ENCODE measurements around the gene BRSK1. TPM values are rescaled to one million over a fixed set of nuclear protein-coding genes. Genes with fewer than 3 reads are reported as not detected.
A peak's percentile ranks its signal among the peaks of the same experiment; 100 is the strongest.

The BRSK1 gene
- total RNA-seq, 1 donor from 2014 or later = 223 TPM

DNA sequence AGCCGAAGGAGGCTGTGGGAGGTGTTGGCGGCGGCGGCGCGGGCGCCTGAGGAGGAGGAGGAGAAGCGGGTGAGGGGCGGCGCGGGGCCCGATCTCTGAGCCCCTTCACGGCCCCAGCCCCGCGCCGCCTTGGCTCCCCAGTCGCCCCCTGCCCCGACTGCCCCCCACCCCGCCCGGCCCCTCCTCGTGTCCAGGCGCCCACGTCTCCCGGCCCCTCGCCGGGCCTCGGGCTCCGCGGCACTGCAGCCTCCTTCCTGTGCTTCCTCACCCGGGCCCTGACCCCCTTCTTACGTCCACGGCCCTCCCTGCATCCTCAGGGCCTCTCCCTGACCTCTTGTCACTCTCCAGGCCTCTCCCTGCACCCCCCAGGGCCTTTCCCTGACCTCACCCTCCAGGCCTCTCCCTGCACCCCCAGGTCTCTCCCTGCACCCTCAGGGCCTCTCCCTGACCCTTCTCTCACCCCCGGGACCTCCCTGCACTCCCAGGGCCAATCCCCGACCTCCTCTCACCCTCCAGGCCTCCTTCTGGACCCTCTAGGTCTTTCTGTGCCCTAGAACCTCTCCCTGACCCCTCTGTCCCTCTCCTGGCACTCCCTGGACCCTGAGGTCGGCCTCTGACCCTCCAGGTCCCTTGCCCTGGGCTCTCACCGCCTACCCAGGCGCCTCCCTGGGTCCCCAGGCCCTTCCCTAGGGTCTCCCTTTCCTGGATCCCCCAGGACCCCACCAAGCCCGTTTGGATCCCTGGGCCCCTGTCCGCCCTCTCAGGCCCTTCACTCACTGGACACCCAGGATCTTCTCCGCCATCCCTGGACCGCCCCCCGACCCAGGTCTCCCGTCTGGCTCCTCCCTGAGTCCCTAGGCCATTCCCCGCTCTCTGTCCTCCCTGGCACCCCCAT, 56.3 kb downstream of the BRSK1 start:
- peak; percentile 54 for DNase-seq
- Mint-ChIP-seq H3K27me3 (ENCODE audit: unreplicated experiment) (peaks cover 21% of the 10 kb centered on the region), H3K36me3 (ENCODE audit: unreplicated experiment) (peaks cover 3% of the 10 kb centered on the region), H3K9me3 (ENCODE audit: unreplicated experiment) (peaks cover 14% of the 10 kb centered on the region), H3K27ac (ENCODE audit: unreplicated experiment) (peak overlapping the region; percentile 100), H3K4me3 (ENCODE audit: unreplicated experiment) (peak overlapping the region; percentile 91), H3K4me1 (ENCODE audit: low read depth, unreplicated experiment) (peaks cover 11% of the 10 kb centered on the region)
- TF ChIP-seq, protein P1, sequence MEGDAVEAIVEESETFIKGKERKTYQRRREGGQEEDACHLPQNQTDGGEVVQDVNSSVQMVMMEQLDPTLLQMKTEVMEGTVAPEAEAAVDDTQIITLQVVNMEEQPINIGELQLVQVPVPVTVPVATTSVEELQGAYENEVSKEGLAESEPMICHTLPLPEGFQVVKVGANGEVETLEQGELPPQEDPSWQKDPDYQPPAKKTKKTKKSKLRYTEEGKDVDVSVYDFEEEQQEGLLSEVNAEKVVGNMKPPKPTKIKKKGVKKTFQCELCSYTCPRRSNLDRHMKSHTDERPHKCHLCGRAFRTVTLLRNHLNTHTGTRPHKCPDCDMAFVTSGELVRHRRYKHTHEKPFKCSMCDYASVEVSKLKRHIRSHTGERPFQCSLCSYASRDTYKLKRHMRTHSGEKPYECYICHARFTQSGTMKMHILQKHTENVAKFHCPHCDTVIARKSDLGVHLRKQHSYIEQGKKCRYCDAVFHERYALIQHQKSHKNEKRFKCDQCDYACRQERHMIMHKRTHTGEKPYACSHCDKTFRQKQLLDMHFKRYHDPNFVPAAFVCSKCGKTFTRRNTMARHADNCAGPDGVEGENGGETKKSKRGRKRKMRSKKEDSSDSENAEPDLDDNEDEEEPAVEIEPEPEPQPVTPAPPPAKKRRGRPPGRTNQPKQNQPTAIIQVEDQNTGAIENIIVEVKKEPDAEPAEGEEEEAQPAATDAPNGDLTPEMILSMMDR (IDR thresholded peaks at IDR 0.05; ENCODE audit: partially characterized antibody, unreplicated experiment) = no peak

- Mint-ChIP-seq H3K4me1 (ENCODE audit: low read depth, unreplicated experiment) (peaks cover 17% of the 10 kb centered on the region), H3K27ac (ENCODE audit: unreplicated experiment) (peak overlapping the region; percentile 76), H3K4me3 (ENCODE audit: unreplicated experiment) (peak overlapping the region; percentile 78), H3K36me3 (ENCODE audit: unreplicated experiment) (peaks cover 3% of the 10 kb centered on the region), H3K9me3 (ENCODE audit: unreplicated experiment) (peaks cover 14% of the 10 kb centered on the region), H3K27me3 (ENCODE audit: unreplicated experiment) (peaks cover 24% of the 10 kb centered on the region)
- TF ChIP-seq, protein P1 (IDR thresholded peaks at IDR 0.05; ENCODE audit: partially characterized antibody, unreplicated experiment) = no peak
- DNase-seq = peak; percentile 71
Observed at GRCh38 chr19:55340784-55341147, 57.0 kb downstream of the BRSK1 start.

GRCh38 chr19:55341171-55341588, 57.4 kb downstream of the BRSK1 start:
- Mint-ChIP-seq H3K4me1 (ENCODE audit: low read depth, unreplicated experiment) (peaks cover 17% of the 10 kb centered on the region), H3K4me3 (ENCODE audit: unreplicated experiment) (peak overlapping the region; percentile 87), H3K27me3 (ENCODE audit: unreplicated experiment) (peaks cover 24% of the 10 kb centered on the region), H3K9me3 (ENCODE audit: unreplicated experiment) (peaks cover 14% of the 10 kb centered on the region), H3K36me3 (ENCODE audit: unreplicated experiment) (peaks cover 3% of the 10 kb centered on the region), H3K27ac (ENCODE audit: unreplicated experiment) (peak overlapping the region; percentile 76)
- peak; percentile 92 for DNase-seq
- TF ChIP-seq, protein P1 (IDR thresholded peaks at IDR 0.05; ENCODE audit: partially characterized antibody, unreplicated experiment) = no peak

- Mint-ChIP-seq H3K27ac (ENCODE audit: unreplicated experiment) (peak overlapping the region; percentile 15), H3K4me3 (ENCODE audit: unreplicated experiment) (peak overlapping the region; percentile 87), H3K36me3 (ENCODE audit: unreplicated experiment) (peaks cover 3% of the 10 kb centered on the region)
Observed at GRCh38 chr19:55341595-55342531, 58.1 kb downstream of the BRSK1 start.

More at GRCh38 chr19:55341595-55342531, 58.1 kb downstream of the BRSK1 start:
- H3K9me3 Mint-ChIP-seq (ENCODE audit: unreplicated experiment) = peaks cover 13% of the 10 kb centered on the region
- H3K27me3 Mint-ChIP-seq (ENCODE audit: unreplicated experiment) = peaks cover 24% of the 10 kb centered on the region
- H3K4me1 Mint-ChIP-seq (ENCODE audit: low read depth, unreplicated experiment) = peaks cover 17% of the 10 kb centered on the region
- TF ChIP-seq, protein P1 (IDR thresholded peaks at IDR 0.05; ENCODE audit: partially characterized antibody, unreplicated experiment) = no peak
- DNase-seq = no peak

Data from glutamatergic neuron (in vitro differentiated cells).